Erythroblast (primary cell): ENCODE measurements around the gene REPS2.
A peak's percentile ranks its signal among the peaks of the same experiment; 100 is the strongest.

Experiments used
- DNase-seq, 2 experiments: peaks; one replicate each; lab custom pipeline; 2025; lab: John Stamatoyannopoulos, UW
- GATA1 ChIP-seq: IDR thresholded peaks from 2 replicates; pipeline ENCODE4 v1.6.1; 2011; ENCODE audit warnings: low read depth, mild to moderate bottlenecking, control low read depth, low read length, moderate library complexity
- POLR2A ChIP-seq: IDR thresholded peaks from 2 replicates; pipeline ENCODE4 v1.6.1; 2011; ENCODE audit warnings: mild to moderate bottlenecking, low read length

REPS2 gene

DNA sequence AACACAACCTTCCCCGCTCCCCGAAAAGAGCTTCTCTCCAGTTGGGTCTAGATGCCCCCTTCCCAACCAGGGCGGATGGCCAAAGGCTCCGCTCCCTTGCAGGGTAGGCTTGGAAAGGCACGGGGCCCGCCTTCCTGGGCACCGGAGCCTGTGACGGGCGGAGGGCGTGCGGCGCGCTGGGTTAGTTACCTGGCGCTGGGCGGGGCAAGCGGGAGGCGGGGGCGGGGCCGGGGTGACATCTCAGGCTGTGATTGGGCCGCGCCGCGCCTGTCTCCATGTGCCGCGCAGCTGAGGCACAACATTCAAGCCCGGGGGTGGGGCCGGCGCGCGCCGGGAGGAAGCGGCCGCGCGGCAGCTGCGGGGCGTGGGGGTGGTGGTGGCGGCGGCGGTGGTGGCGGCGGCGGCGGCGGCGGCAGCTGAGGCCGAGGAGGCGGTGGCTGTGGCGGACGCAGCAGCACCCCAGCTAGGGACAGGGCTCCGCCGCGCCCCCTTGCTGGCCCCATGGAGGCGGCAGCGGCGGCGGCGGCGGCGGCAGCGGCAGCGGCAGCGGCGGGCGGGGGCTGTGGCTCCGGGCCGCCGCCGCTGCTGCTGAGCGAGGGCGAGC lies at the start of gene REPS2:
Gene REPS2 (plus strand): TSS at position 298 of the 604 bp plus-strand sequence. CDS start 204 bp downstream, at position 502.
- TF ChIP-seq GATA1 (no peak), POLR2A (no peak)

DNA sequence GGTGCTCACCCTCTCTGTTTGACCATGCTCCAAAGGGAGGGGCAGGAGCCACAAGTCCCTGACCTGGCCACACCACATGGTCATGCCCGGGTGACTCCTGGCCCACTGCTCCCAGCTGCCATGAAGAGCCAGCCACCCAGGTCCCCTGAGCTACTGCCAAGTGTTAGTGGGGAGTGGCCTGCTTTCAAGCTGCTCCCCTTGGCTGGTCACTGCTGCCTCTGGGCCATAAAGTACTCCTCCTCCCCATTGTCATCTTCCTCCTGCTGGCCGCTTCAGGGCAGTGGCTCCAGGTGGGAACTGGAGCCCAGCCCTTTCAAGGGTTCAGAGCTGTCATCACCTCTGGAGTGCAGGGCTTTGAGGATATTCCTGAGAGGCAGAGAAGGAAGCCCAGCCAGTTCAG lies 49.0 kb upstream of the REPS2 start:
- TF ChIP-seq GATA1 (no peak), POLR2A (no peak)
- DNase-seq = no peak

More for the DNA sequence above, at the start of gene REPS2:
- DNase-seq = peak; percentile 86 to 90

DNA sequence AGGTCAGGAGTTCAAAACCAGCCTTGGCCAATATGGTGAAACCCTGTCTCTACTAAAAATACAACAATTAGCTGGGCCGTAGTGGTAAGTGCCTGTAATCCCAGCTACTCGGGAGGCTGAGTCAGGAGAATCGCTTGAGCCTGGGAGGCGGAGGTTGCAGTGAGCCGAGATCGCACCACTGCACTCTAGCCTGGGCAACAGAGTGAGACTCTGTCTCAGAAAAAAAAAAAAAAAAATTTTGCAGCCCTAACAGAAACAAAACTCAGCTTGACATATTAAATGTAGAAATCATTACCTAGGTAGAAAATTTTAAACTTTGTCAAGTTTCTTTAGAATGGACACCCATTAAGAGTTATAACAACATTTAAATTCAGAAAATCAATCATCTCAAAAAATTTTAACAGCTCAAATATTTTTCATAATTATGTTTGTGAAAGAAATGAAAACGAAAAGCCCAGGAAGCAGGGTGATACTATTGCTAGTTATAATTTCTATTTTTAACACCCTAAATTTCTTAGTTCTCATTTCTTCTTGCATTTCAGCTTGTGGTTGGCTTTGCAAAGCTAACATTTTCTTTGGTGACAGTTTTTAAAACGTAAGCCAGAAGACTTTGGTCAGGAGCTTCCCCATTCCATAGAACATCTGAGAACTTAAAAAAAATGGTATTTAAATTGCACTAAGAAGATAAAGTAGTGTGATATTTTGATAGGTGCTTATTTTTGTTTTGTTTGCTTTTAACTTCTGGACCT lies 43.0 kb upstream of the REPS2 start:
- no peak for DNase-seq
- no peak for TF ChIP-seq POLR2A
- no peak for TF ChIP-seq GATA1

DNA sequence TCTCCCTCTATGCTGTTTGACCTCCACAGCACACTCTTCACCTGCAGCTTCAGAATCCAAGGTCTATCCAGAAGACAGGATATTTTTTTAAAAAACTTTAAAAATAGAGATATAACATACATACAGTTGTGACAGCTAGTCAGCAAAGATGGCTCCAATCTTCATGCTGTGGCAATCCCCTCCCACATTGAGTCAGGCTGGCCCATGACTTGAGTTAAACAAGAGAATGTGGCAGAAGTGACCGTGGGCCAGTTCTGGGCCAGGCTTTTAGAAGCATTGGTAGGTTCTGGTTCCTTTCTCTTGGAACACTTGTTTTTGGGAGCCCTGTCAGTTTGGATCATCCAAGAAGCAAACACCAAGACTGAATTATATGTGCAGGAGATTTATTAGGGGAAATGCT lies 36.1 kb upstream of the REPS2 start:
- no peak for DNase-seq
- TF ChIP-seq POLR2A = no peak
- no peak for TF ChIP-seq GATA1

DNA sequence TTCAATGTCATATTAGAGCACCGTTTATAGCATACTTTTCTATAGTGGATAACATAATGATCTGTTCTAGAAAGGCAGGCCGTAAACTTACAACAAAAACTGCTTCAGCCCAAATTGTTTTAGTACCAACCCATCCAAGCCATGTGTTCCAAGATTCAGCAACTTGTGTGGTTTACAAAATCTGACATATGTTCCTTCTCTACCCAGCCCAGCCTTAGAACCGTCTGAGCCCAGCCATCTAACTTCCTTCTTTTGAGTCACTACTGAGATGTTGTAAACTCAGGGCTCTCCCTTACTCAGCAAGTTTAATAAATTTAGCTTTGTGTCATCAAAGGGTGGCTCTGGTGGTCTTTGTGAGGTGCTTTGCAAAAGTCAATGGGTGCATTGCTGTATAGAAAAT lies 32.4 kb upstream of the REPS2 start:
- TF ChIP-seq POLR2A = no peak
- TF ChIP-seq GATA1 = no peak
- DNase-seq = no peak

DNA sequence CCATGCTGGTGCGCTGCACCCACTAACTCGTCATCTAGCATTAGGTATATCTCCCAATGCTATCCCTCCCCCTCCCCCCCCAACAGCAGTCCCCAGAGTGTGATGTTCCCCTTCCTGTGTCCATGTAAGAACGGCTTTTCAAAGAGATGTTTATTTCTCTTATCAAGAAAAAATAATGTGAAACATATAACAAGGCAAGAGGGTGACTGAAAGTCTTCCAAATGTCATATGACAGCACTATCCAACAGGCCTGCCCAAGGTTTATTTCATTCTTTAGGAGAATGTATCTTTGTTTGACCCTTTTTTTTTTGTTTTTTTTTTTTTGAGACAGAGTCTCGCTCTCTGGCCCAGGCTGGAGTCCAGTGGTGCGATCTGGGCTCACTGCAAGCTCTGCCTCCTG lies 29.9 kb upstream of the REPS2 start:
- TF ChIP-seq GATA1 (no peak), POLR2A (no peak)
- no peak for DNase-seq

DNA sequence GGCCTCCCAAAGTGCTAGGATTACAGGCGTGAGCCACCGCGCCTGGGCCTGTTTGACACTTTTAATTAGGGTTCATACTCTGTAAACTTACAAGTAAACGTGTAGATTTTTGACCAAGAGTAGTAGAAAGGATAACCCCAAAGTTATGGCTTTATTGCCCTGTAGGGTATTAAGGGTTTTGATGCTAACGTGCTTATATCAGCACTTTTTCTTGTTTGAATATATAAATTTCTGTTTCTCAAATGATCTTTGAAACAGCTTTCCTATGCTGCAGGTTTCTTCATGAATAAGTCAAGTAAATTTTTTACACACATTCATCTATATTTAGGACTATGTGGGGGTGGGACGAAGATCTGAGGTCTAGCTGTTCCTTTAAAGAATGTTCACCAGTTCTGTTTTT lies 29.3 kb upstream of the REPS2 start:
- DNase-seq = no peak
- TF ChIP-seq GATA1 (no peak), POLR2A (no peak)

DNA sequence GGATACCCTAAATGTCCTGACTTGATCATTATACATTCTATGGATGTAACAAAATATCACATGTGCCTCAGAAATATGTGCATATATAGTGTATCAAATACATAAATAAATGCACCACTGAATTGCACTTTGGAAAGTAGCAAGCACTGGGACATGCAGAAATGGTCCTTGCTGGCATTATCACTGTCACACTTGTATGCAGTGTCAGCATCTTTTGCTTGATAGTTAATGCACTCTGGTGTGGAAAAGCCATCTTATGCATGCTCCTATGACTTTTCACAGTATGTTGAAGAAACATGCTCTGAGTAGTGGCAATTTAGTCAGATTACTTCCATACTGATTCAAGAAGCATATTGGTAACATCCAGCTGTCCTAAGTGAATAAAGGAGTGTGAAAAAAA lies 27.5 kb upstream of the REPS2 start:
- TF ChIP-seq POLR2A (no peak), GATA1 (no peak)

DNA sequence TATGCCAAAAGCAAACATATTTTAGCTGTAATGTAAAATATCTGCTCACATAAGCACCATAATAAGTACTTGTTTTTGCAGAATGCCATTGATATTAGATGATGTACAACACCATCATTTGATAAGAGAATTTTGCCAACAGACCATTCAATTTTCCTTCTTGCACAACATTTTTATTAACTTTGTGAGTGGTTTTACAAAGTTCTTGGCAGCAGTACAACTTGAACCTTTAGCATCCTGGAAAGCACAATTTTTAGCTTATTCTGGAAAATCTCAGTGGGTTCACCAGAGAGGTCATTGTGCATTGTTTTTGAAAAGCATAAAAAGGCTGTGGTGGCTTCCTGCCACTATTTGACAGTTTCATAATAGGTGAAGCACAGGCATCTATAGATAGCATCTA lies 26.4 kb upstream of the REPS2 start:
- TF ChIP-seq GATA1 (no peak), POLR2A (no peak)
- DNase-seq = no peak

More for the DNA sequence above, 27.5 kb upstream of the REPS2 start:
- DNase-seq = no peak

DNA sequence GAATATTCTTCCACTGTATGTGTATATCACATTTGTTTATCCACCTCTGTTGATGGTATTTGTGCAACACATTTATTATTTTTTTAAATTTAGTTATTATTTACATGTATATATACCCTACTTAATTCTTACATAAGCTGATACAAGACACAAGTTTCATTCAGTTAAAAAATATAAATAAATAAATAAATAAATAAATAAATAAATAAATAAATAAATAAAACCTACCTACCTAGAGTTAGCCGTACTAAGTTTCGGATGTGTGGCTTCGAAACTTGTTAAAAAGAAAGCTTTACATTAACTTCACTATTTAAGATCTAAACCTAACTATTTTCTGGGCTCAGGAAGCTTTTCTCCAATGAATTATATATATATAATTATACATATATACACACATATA lies 23.3 kb upstream of the REPS2 start:
- TF ChIP-seq POLR2A (no peak), GATA1 (no peak)
- no peak for DNase-seq

DNA sequence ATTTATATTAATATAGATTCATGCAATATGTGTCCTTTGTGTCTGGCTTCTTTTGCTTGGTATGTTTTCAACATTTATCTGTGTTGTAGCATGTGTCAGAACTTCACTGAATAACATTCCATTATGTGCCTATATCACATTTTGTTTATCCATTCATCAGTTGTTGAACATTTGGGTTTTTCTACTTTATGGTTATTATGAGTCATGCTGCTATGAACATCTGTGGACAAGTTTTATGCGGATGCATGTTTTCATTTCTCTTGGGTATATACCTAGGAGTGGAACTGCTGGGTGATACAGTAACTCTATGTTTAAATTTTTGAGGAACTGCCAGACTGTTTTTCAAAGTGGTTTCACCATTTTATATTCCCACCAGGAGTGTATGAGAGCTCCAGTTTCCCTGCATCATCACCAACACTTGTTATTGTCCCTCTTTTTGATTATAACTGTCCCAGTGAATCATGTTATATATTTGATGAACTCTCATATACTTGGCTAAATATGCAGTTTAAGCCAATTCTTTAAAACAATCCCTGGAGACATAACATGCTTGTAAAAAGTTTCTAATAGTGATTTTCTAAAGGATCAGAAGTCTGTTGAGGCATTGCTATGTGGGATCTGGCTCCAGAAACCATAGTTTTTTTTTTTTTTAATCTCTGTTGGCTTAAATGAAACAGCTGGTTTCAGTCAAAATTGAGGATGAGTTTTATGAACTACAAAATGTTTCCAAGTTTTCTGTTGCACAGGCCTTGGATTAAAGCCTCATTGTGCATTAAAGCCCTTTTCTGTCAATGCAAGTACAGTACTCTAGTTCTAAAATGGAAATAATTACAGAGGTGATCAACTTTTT lies 21.6 kb upstream of the REPS2 start:
- DNase-seq = no peak
- TF ChIP-seq POLR2A (no peak), GATA1 (no peak)

DNA sequence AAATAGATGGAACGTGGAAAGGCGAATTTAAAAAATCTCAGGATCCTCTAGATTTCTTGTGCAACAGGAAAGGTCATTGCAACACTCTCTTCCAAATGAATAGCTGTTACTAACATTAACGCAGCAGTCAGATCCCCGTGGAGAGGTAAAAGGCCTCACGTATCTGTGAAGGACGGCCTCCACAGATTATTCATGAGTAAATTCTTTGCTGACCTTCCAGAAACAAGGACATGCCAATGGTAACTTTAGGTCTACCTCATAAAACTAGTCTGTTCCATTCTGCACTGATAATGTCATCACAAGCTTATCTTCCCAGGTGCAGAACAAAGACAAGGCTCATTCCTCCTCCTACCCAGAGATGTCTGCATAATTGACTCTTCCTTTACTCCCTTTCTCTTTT lies 16.1 kb upstream of the REPS2 start:
- TF ChIP-seq GATA1 = no peak
- no peak for TF ChIP-seq POLR2A
- peak; percentile 1 to 33 for DNase-seq

DNA sequence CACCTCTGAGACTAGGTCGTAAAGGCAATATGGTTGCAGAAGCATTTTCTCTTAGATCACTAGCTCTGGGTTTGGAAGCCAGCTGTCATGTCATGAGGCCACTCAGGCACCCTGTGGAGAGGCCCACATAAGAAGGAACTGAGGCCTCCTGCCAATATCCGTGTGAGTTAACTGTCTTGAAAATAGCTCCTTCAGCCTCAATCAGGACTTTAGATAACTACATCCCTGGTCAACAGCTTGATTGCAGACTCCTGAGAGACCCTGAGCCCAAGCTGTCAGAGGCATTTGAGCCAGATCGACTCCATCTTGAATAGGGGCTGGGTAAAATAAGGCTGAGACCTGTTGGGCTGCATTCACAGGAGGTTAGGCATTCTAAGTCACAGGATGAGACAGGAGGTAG lies 15.1 kb upstream of the REPS2 start:
- TF ChIP-seq POLR2A (no peak), GATA1 (no peak)
- DNase-seq = peak; percentile 2 to 13

DNA sequence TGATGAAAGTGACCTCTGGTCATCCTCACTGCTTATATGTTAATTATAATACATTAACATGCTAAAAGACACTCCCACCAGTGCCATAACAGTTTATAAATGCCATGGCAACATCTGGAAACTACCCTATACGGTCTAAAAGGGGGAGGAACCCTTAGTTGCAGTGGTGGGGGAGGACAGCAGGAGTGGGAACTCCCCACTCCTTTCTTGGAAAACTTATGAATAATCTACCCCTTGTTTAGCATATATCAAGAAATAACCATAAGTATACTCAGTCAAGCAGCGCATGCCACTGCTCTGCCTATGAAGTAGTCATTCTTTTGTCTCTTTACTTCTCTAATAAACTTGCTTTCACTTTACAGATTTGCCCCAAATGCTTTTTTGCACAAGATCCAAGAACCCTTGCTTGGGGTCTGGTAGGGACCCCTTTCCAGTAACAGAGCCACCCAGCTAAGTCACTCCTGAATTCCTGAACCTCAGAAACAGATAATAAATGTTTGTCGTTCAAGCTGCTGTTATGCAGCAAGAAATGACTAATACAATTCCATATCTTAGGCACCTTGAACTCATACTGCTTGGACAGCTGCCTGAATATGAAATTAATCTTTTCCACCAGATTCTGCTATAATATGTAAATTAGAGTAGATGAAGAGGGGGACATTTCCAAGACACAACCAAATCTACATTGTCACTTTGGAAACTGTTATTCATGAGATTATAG lies 14.4 kb upstream of the REPS2 start:
- DNase-seq = peak; percentile 0 to 33

More for the DNA sequence above, 14.4 kb upstream of the REPS2 start:
- TF ChIP-seq GATA1 (no peak), POLR2A (no peak)
